NCI-H774 (cell line): ENCODE results near the gene CLIP2.
A peak's percentile ranks its signal among the peaks of the same experiment; 100 is the strongest.
"Not testable (repeated sequence)": the region's sequence is repeated elsewhere in the genome, so short reads cannot be mapped to it uniquely, and the experiment has no call there.

Source experiments
- DNase-seq: peaks from one replicate; lab custom pipeline; 2025; lab: John Stamatoyannopoulos, UW

Gene CLIP2

DNA sequence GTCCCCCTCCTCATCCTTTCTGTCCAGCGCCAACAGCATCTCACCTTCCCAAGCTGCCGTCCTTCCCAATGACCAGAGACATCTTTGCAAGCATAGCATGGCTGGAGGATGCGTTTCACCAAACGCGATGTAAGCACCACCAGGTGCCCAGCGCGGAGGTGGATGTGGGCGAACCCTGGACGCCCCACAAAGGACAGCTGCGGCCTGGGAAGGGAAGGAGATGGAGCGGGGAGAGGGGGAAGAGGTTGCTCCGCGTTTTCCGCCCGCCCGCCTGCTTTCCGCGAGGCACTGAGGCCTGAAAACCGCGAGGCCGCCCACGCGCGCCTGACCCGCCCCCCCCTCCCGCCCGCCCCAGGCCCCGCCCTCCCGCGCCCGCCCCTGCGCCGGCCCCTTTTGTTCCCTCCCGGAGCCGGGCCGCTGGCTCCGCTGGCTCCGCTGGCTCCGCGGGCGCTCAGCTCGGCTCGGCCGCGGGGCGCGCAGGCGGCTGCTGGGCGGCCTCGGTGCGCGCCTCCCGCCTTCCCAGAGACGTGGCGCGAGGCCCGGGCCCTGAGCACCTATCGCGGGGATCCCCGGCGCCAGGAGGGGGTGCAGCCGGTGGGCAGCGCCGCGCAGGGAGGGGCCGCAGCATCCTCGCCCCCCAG lies at the start of gene CLIP2:
CLIP2 (plus strand) TSS at position 390 of the 641 bp plus-strand sequence. CDS start 28,140 bp downstream, outside the sequence.
- DNase-seq, result peak; percentile 71

DNA sequence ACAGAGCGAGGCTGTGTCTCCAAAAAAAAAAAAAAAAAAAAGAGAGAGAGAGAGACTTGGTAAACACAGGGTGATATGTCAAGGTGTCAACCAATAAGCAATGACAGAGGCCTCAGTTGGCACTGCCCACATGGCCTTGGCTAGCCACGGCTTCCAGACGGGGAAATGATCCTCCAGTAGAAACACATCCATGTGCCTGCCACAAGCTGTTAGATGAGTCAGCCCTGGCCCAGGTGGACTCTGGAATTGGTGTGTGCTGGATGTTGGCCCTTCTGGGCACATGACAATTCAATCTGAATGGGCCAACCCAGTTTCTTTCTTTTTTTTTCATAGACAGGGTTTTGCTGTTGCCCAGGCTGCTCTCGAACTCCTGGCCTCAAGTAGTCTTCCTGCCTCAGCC lies 48.7 kb upstream of the CLIP2 start:
- DNase-seq, result no peak

DNA sequence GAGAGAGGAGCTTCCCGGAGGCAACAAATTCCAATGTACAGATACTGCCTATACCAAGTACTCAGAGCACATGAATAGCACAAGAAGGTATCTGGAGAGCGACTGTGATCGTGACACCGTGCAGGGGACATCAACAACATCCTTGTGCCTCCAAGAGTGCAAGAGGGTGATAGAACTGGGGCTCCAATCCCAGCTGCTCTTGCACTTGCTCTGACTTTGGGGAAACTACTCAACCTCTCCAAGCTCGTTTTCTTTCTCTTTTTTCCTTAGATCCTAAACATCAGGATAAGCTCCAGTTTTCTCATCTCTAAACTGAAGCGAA lies 47.1 kb upstream of the CLIP2 start:
- DNase-seq, result no peak

DNA sequence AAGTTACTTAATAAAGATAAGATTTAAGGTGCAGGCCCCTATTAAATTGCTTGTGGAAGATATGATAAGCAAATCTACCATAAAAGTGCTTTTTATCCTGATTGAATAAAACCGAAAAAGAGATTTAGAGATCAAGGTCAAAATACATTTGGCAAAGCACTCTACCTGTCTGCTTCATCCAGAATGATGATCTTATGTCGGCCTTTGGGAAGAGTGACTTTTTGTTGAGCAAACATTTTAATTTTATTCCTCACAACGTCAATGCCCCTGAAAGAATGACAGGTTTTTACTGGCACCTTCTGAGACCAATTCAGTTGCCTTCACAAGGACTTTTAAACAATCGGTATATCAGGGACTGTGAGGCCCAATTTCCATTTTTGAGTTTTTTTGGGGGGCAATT lies 42.7 kb upstream of the CLIP2 start:
- no peak for DNase-seq

DNA sequence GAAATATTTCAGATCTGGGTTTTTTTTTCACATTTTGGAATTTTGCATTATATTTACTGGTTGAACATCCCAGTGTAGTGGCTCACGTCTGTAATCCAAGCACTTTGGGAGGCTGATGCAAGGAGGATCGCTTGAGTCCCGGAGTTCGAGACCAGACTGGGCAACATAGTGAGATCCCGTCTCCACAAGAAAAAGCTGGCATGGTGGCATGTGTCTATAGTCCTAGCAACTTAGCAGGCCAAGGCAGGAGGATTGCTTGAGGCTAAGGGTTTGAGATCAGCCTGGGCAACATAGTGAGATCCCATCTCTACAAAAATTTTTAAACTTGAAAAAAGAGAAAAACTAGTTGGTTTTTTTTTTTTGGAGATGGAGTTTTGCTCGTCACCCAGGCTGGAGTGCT lies 41.1 kb upstream of the CLIP2 start:
- no peak for DNase-seq

- not testable (repeated sequence) for DNase-seq
These were observed 40.1 kb upstream of the CLIP2 start for GRCh38 chr7:74249058-74249457.

GRCh38 chr7:74252893-74253292 lies 36.3 kb upstream of the CLIP2 start:
- DNase-seq, result peak; percentile 54

- DNase-seq, result no peak
These were observed 35.9 kb upstream of the CLIP2 start for GRCh38 chr7:74253331-74253730.

DNA sequence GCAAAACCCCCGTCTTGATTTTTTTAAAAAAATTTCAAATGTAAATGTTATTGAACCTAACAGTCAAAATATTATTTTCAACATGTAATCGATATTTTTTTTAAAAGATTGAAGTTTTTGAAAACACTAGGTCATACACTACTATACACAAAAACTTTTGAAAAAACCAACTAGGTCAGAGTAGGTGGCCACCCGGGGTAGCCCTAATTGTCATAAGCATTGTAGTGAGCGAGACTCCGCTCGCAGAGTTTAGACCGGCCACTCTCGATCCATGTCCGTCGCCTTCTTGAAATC lies 35.4 kb upstream of the CLIP2 start:
- no peak for DNase-seq

DNA sequence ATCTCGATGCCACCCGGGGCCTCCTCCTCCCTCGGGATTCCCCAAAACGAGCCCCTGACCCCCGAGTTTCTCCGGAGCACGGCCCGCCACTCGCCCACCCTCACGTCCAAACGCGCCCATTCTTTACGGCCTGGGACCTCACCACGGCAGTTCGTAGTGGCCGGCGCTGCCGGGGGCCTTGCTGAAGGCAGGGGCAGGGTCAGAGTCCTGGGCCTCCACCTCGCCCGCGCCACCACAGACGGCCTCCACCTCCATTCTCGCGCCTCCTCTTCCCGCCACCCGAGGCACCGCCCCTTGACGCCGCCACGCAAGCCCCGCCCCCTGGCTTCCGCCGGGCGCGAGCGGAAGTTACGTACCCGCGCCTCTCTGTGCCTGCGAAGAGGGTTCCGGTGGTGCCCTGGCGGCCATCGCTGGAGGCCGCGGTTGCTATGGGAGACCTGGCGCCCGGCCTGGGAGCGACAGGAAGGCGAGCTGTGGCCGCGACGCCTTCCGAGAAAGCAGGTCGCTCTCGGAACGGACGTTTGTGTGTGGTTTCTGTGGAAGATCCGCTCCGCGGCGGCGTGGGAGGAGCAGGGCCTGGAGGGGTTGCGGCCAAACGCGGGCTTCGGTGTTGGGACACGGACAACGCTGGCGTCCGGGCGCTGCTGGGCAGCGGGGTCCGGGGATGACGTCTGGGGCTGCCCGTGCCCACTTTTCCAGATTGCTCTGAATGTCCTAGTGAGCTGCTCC lies 34.9 kb upstream of the CLIP2 start, which contains the start of gene RFC2:
RFC2 (minus strand) TSS at position 271 of the 729 bp plus-strand sequence; CDS start at position 255, 16 bp downstream.
- DNase-seq, result peak; percentile 95

DNA sequence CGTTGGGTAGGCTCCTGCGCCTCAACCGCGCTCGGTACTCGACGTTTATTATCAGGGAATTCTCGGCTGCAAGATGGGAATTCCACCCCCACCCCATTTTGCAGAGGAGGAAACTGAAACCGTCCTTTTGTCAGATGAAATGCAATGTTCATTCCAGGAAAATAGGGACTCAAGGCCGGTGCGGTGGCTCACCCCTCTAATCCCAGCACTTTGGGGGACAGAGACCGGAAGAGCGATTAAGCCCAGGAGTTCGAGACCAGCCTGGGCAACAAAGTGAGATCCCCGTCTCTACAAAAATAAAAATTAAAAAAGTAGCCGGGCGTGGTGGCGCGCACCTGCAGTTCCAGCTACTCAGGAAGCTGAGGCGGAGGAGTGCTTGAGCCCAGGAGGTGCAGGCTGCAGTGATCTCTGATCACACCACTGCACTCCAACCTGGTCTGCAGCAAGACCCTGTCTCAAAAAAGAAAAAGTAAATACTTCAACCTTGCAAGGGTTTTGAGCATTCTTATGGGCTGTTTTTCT lies 34.3 kb upstream of the CLIP2 start:
- no peak for DNase-seq

- DNase-seq, result not testable (repeated sequence)
These were observed 33.7 kb upstream of the CLIP2 start for GRCh38 chr7:74255461-74255860.

DNA sequence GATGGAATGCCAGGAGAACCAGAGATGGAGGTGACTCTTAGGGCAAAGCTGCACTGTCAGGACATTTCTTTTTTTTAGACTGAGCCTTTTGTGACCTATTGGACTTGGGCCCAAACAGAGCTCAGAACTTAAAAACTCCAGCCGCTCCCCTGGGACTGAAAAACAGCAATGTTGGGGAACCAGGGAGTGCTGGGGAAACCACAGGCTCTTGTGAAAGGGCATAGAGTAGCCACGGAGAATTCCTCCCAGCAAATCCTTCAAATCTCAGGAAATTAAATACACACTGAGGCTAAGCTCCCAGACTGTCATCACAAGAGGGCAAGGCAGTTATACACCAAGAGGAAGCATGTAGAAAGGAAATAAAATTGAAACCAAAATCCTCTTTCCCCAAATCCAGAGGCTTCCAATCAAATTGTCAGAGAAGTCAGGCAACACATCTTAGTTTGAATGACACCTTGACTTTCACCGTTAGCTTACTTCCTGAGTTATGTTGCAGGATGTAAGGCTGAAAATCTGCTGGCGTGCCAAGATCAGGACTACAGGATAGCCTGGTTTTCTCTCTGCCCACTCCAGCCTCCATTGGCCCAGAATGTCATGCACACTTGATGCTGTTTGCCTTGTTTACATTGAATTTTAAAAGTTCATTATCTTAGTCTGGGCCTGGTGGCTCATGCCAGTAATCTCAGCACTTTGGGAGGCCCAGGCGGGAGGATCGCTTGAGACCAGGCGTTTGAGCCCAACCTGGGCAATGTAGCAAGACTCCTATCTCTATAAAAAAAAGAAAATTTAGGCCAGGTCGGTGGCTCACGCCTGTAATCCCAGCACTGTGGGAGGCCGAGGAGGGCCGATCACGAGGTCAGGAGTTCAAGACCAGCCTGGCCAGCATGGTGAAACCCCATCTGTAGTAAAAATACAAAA lies 32.5 kb upstream of the CLIP2 start:
- DNase-seq, result no peak

- peak; percentile 75 for DNase-seq
These were observed 30.6 kb upstream of the CLIP2 start for GRCh38 chr7:74258639-74259038.

GRCh38 chr7:74262639-74263398 lies 26.4 kb upstream of the CLIP2 start:
- DNase-seq, result peak; percentile 30

DNA sequence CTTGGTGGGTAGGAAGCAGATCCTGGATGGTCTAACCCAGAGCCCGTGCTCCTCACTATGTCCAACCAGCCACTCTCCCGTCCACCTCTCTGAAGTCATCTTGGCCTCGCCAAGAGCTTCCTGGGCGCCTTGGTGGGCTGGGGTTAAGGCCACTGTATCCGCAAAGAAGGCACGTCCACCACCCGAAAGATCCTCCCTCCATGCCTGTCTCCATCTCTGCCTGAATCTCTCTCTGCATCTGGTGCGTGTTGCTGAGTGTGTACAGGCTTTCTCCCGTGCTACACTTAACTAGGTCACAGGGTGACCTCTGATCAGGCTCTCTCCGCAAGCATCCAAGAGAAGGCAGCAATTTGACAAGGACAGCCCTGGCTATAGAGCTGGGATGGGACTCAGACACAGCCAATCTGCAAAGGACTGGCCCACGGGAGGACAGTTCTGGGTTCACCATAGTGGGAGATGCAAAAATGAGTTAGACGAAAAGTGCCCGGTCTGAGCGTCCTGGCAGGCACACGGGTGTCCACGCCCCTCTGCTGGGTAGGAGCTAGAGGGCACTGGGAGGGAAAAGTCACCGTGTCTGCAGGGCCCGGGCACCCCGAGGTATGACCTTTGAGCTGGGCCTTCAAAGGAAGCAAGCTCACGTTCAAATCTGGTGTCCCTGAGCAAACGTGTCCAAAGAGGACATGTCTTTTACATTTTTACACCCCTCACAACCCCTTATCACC lies 25.6 kb upstream of the CLIP2 start:
- DNase-seq, result no peak

DNA sequence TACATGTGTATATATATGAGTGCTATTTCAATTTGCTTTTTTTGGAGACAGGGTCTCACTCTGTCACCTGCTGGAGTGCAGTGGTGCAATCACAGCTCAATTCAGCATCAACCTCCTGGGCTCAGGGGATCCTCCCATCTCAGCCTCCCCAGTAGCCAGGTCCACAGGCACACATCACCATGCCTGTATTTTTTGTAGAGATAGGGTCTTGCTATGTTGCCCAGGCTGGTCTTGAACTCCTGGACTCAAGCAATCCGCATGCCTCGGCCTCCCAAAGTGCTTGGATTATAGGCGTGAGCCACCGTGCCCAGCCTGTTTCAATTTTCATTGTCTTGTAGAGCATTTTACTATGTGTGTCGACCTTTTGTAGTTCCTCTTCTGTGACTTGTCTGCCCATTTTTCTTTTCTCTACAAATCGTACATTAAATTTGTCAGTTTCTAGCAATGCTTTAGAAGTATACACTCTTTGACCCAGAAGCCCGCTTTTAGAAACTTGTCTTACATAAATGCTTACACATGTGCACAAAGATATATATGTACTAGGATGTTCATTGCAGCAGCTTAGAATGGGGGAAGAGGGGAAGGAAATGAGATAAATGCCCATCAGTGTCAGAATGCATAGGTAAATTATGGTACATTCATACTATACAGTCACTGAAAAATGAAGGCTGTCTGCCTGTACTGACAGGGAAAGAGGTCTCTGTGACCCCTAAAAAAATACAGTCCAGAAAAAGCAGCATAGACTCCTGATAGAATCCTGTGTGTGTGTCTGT lies 22.8 kb upstream of the CLIP2 start:
- no peak for DNase-seq

GRCh38 chr7:74267756-74268565 lies 21.2 kb upstream of the CLIP2 start:
- DNase-seq, result no peak

GRCh38 chr7:74269757-74270277 lies 19.4 kb upstream of the CLIP2 start:
- peak; percentile 74 for DNase-seq
